GM19193 (cell line): ENCODE measurements around the gene SREBF1.

Experiments
- POLR2A ChIP-seq: IDR thresholded peaks from 4 replicates; pipeline ENCODE4 v1.6.1; 2011; ENCODE audit not compliant: insufficient read depth, insufficient read length; ENCODE audit errors: extremely low read depth

SREBF1 gene

GRCh38 chr17:17767154-17767869, 69.5 kb downstream of the SREBF1 start:
- TF ChIP-seq POLR2A, result no peak

GRCh38 chr17:17766744-17767120, 70.1 kb downstream of the SREBF1 start:
- TF ChIP-seq POLR2A, result no peak

GRCh38 chr17:17766077-17766743, 70.6 kb downstream of the SREBF1 start:
- TF ChIP-seq POLR2A, result peak; percentile 66

GRCh38 chr17:17765359-17766076, 71.3 kb downstream of the SREBF1 start:
- no peak for TF ChIP-seq POLR2A

GRCh38 chr17:17763734-17764133, 73.1 kb downstream of the SREBF1 start:
- no peak for TF ChIP-seq POLR2A

GRCh38 chr17:17763136-17763535, 73.7 kb downstream of the SREBF1 start:
- TF ChIP-seq POLR2A, result no peak

GRCh38 chr17:17762744-17763105, 74.1 kb downstream of the SREBF1 start:
- TF ChIP-seq POLR2A, result no peak
